Measurements from ENCODE around the gene IL3RA.

IL3RA gene

GRCh38 chrX:1316527-1316926 lies 20.1 kb upstream of the IL3RA start:
- no peak for TF ChIP-seq CTCF (IDR thresholded peaks at IDR 0.05; ENCODE audit: control extremely low read depth, extremely low read depth, low read depth, missing control alignments)
- POLR2A ChIA-PET = no interaction called here
- CTCF ChIA-PET = no interaction called here
- DNase-seq (ENCODE audit: extremely low spot score) = peak; percentile 6

GRCh38 chrX:1321674-1322073 lies 14.9 kb upstream of the IL3RA start:
- no peak for TF ChIP-seq CTCF (IDR thresholded peaks at IDR 0.05; ENCODE audit: control extremely low read depth, extremely low read depth, low read depth, missing control alignments)
- no peak for DNase-seq (ENCODE audit: extremely low spot score)
- ChIA-PET CTCF (no interaction called here), POLR2A (no interaction called here)

GRCh38 chrX:1322393-1322792 lies 14.2 kb upstream of the IL3RA start:
- TF ChIP-seq CTCF (IDR thresholded peaks at IDR 0.05; ENCODE audit: control extremely low read depth, extremely low read depth, low read depth, missing control alignments) = no peak
- no peak for DNase-seq (ENCODE audit: extremely low spot score)
- CTCF ChIA-PET = no interaction called here
- POLR2A ChIA-PET = no interaction called here

- CTCF ChIA-PET = no interaction called here
- peak; percentile 45 for TF ChIP-seq CTCF (IDR thresholded peaks at IDR 0.05; ENCODE audit: control extremely low read depth, extremely low read depth, low read depth, missing control alignments)
- POLR2A ChIA-PET = no interaction called here
- peak; percentile 79 for DNase-seq (ENCODE audit: extremely low spot score)
Observed at GRCh38 chrX:1323315-1323714, 13.3 kb upstream of the IL3RA start.

- ChIA-PET CTCF (no interaction called here), POLR2A (no interaction called here)
- TF ChIP-seq CTCF (IDR thresholded peaks at IDR 0.05; ENCODE audit: control extremely low read depth, extremely low read depth, low read depth, missing control alignments) = no peak
- no peak for DNase-seq (ENCODE audit: extremely low spot score)
Observed at GRCh38 chrX:1325515-1326116, 11.0 kb upstream of the IL3RA start.

GRCh38 chrX:1327651-1328304 lies 8.8 kb upstream of the IL3RA start:
- DNase-seq (ENCODE audit: extremely low spot score) = no peak
- TF ChIP-seq CTCF (IDR thresholded peaks at IDR 0.05; ENCODE audit: control extremely low read depth, extremely low read depth, low read depth, missing control alignments) = no peak
- CTCF ChIA-PET = no interaction called here
- POLR2A ChIA-PET = no interaction called here

Measured in GM10248 (cell line).